Measurements from ENCODE around the gene USP44.
A peak's percentile ranks its signal among the peaks of the same experiment; 100 is the strongest.

USP44 gene

GRCh38 chr12:95473231-95473883 is 77.9 kb downstream of the USP44 start:
- DNase-seq = peak; percentile 51 to 66
- Histone ChIP-seq H3K27me3 (no peaks in the 10 kb centered on the region), H3K36me3 (peaks cover 9 to 17% (median 12%) of the 10 kb centered on the region in 3 donors), H3K27ac (peak overlapping the region; percentile 97 to 98), H3K9me3 (no peaks in the 10 kb centered on the region), H3K4me1 (peaks cover 0 to 37% (median 22%) of the 10 kb centered on the region in 4 donors), H3K4me3 (peak overlapping the region; percentile 90 to 99)
- intact Hi-C loops (cut with DNase I; ENCODE audit: low total_unique reads) = loop anchor here (5.0 to 10.0 kb wide), 4 partner anchors 89 to 399 kb away; partner anchors contain the start of gene NR2C1
- TF ChIP-seq, protein P1, sequence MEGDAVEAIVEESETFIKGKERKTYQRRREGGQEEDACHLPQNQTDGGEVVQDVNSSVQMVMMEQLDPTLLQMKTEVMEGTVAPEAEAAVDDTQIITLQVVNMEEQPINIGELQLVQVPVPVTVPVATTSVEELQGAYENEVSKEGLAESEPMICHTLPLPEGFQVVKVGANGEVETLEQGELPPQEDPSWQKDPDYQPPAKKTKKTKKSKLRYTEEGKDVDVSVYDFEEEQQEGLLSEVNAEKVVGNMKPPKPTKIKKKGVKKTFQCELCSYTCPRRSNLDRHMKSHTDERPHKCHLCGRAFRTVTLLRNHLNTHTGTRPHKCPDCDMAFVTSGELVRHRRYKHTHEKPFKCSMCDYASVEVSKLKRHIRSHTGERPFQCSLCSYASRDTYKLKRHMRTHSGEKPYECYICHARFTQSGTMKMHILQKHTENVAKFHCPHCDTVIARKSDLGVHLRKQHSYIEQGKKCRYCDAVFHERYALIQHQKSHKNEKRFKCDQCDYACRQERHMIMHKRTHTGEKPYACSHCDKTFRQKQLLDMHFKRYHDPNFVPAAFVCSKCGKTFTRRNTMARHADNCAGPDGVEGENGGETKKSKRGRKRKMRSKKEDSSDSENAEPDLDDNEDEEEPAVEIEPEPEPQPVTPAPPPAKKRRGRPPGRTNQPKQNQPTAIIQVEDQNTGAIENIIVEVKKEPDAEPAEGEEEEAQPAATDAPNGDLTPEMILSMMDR (IDR thresholded peaks at IDR 0.05) = no peak

- no peaks in the 10 kb centered on the region for H3K9me3 ChIP-seq
- no peak overlapping the region for H3K4me3 ChIP-seq
- DNase-seq = no peak
- TF ChIP-seq, protein P1 (IDR thresholded peaks at IDR 0.05) = no peak
- no peaks in the 10 kb centered on the region for H3K27me3 ChIP-seq
- intact Hi-C loops (cut with DNase I; ENCODE audit: low total_unique reads) = loop anchor here (5.0 to 10.0 kb wide), 4 partner anchors 85 to 395 kb away; partner anchors contain the start of gene NR2C1
- no peak overlapping the region for H3K27ac ChIP-seq
- no peaks in the 10 kb centered on the region for H3K36me3 ChIP-seq
- peaks cover 0 to 12% (median 8%) of the 10 kb centered on the region in 4 donors for H3K4me1 ChIP-seq
These were observed 81.0 kb downstream of the USP44 start for GRCh38 chr12:95470300-95470699.

All from tibial artery (tissue), 4 donors.